ENCODE results near the gene LDLRAD3.
"Not testable (repeated sequence)": the region's sequence is repeated elsewhere in the genome, so short reads cannot be mapped to it uniquely, and the experiment has no call there.

The LDLRAD3 gene

GRCh38 chr11:36012455-36012854 is 68.6 kb downstream of the LDLRAD3 start:
- H3K4me2 ChIP-seq, result no peak overlapping the region
- no peak overlapping the region for H3K4me3 ChIP-seq
- no peak for TF ChIP-seq Cebpa-rat (IDR thresholded peaks at IDR 0.05)
- peaks cover 89% of the 10 kb centered on the region for H4K20me1 ChIP-seq
- no peak overlapping the region for H3K27ac ChIP-seq
- H3K9ac ChIP-seq, result no peak overlapping the region
- H3K36me3 ChIP-seq, result peaks cover 13% of the 10 kb centered on the region
- peaks cover 10% of the 10 kb centered on the region for H3K4me1 ChIP-seq
- no peaks in the 10 kb centered on the region for H3K27me3 ChIP-seq
- H3K9me3 ChIP-seq, result peaks cover 10% of the 10 kb centered on the region; the same call in 1 of the 2 replicates

- H3K9me3 ChIP-seq, result peaks cover 11% of the 10 kb centered on the region; the same call in 1 of the 2 replicates
- no peak overlapping the region for H3K27ac ChIP-seq
- no peak for TF ChIP-seq Cebpa-rat (IDR thresholded peaks at IDR 0.05)
- H3K4me1 ChIP-seq, result peaks cover 10% of the 10 kb centered on the region
- peaks cover 84% of the 10 kb centered on the region for H4K20me1 ChIP-seq
- no peak overlapping the region for H3K4me3 ChIP-seq
- no peaks in the 10 kb centered on the region for H3K27me3 ChIP-seq
- H3K9ac ChIP-seq, result no peak overlapping the region
- no peak overlapping the region for H3K4me2 ChIP-seq
- H3K36me3 ChIP-seq, result peaks cover 18% of the 10 kb centered on the region
Observed at GRCh38 chr11:36012979-36013378, 69.1 kb downstream of the LDLRAD3 start.

GRCh38 chr11:36013446-36013845 is 69.6 kb downstream of the LDLRAD3 start:
- not testable (repeated sequence) for H3K9ac ChIP-seq, H3K4me1 ChIP-seq, H3K4me2 ChIP-seq, H3K4me3 ChIP-seq, H3K27ac ChIP-seq, H3K27me3 ChIP-seq
- H4K20me1 ChIP-seq, result peaks cover 80% of the 10 kb centered on the region
- peaks cover 11% of the 10 kb centered on the region; the same call in 1 of the 2 replicates for H3K9me3 ChIP-seq
- H3K36me3 ChIP-seq, result peaks cover 19% of the 10 kb centered on the region

GRCh38 chr11:36013950-36014897 is 70.4 kb downstream of the LDLRAD3 start:
- peaks cover 19% of the 10 kb centered on the region for H3K36me3 ChIP-seq
- H3K9me3 ChIP-seq, result peaks cover 11% of the 10 kb centered on the region; the same call in 1 of the 2 replicates
- H3K27me3 ChIP-seq, result no peaks in the 10 kb centered on the region
- no peak overlapping the region for H3K4me3 ChIP-seq
- no peak overlapping the region for H3K9ac ChIP-seq
- H4K20me1 ChIP-seq, result peaks cover 76% of the 10 kb centered on the region
- TF ChIP-seq Cebpa-rat (IDR thresholded peaks at IDR 0.05), result no peak
- no peak overlapping the region for H3K27ac ChIP-seq
- no peak overlapping the region for H3K4me2 ChIP-seq
- peaks cover 10% of the 10 kb centered on the region for H3K4me1 ChIP-seq

- TF ChIP-seq Cebpa-rat (IDR thresholded peaks at IDR 0.05), result no peak
- Histone ChIP-seq H3K4me2 (no peak overlapping the region), H3K27ac (no peak overlapping the region), H3K9ac (no peak overlapping the region), H4K20me1 (peaks cover 76% of the 10 kb centered on the region), H3K36me3 (peaks cover 19% of the 10 kb centered on the region), H3K27me3 (no peaks in the 10 kb centered on the region), H3K9me3 (peaks cover 11% of the 10 kb centered on the region; the same call in 1 of the 2 replicates), H3K4me3 (no peak overlapping the region), H3K4me1 (peaks cover 10% of the 10 kb centered on the region)
Observed at GRCh38 chr11:36014898-36015665, 71.2 kb downstream of the LDLRAD3 start.

- TF ChIP-seq Cebpa-rat (IDR thresholded peaks at IDR 0.05), result no peak
- Histone ChIP-seq H3K4me1 (peaks cover 10% of the 10 kb centered on the region), H3K9ac (no peak overlapping the region), H3K27me3 (no peaks in the 10 kb centered on the region), H3K9me3 (peaks cover 11% of the 10 kb centered on the region; the same call in 1 of the 2 replicates), H4K20me1 (peaks cover 75% of the 10 kb centered on the region), H3K4me3 (no peak overlapping the region), H3K36me3 (peaks cover 19% of the 10 kb centered on the region), H3K4me2 (no peak overlapping the region), H3K27ac (no peak overlapping the region)
Observed at GRCh38 chr11:36015799-36016198, 71.9 kb downstream of the LDLRAD3 start.

GRCh38 chr11:36016263-36016662 is 72.4 kb downstream of the LDLRAD3 start:
- H3K36me3 ChIP-seq, result peaks cover 19% of the 10 kb centered on the region
- no peak overlapping the region for H3K27ac ChIP-seq
- no peaks in the 10 kb centered on the region for H3K27me3 ChIP-seq
- peaks cover 75% of the 10 kb centered on the region for H4K20me1 ChIP-seq
- H3K4me1 ChIP-seq, result peaks cover 10% of the 10 kb centered on the region
- H3K9ac ChIP-seq, result no peak overlapping the region
- no peak for TF ChIP-seq Cebpa-rat (IDR thresholded peaks at IDR 0.05)
- H3K9me3 ChIP-seq, result peaks cover 11% of the 10 kb centered on the region; the same call in 1 of the 2 replicates
- H3K4me2 ChIP-seq, result no peak overlapping the region
- H3K4me3 ChIP-seq, result no peak overlapping the region

- peaks cover 19% of the 10 kb centered on the region for H3K36me3 ChIP-seq
- H3K9me3 ChIP-seq, result peaks cover 11% of the 10 kb centered on the region; the same call in 1 of the 2 replicates
- H3K27me3 ChIP-seq, result no peaks in the 10 kb centered on the region
- peaks cover 75% of the 10 kb centered on the region for H4K20me1 ChIP-seq
- no peak for TF ChIP-seq Cebpa-rat (IDR thresholded peaks at IDR 0.05)
- H3K4me3 ChIP-seq, result no peak overlapping the region
- no peak overlapping the region for H3K4me2 ChIP-seq
- no peak overlapping the region for H3K27ac ChIP-seq
- H3K9ac ChIP-seq, result no peak overlapping the region
- H3K4me1 ChIP-seq, result peaks cover 10% of the 10 kb centered on the region
Observed at GRCh38 chr11:36016709-36017108, 72.8 kb downstream of the LDLRAD3 start.

GRCh38 chr11:36019005-36019596 is 75.2 kb downstream of the LDLRAD3 start:
- Histone ChIP-seq H3K9me3 (0 out of 2 replicates have a peak, but pooled peaks cover 6% of the 10 kb centered on the region), H3K27ac (no peak overlapping the region), H3K9ac (no peak overlapping the region), H3K4me1 (peaks cover 19% of the 10 kb centered on the region), H3K4me3 (no peak overlapping the region), H3K4me2 (no peak overlapping the region), H4K20me1 (peaks cover 75% of the 10 kb centered on the region), H3K36me3 (peaks cover 19% of the 10 kb centered on the region), H3K27me3 (no peaks in the 10 kb centered on the region)
- TF ChIP-seq Cebpa-rat (IDR thresholded peaks at IDR 0.05), result no peak

Data from BLaER1 (cell line).